Stimulated activated CD8-positive, alpha-beta memory T cell treated with anti-CD3 and anti-CD28 coated beads, Interleukin-4, amount 100 ng/mL, for 1 hour (primary cell): ENCODE data around the gene PIGT.

ENCODE experiments used
- DNase-seq, 2 donors: peaks; one replicate each; pipeline ENCODE4 v3.0.0-alpha.2; 2020; ENCODE audit warnings: low read depth in 2 of 2, low spot score in 1 of 2

Gene PIGT

DNA sequence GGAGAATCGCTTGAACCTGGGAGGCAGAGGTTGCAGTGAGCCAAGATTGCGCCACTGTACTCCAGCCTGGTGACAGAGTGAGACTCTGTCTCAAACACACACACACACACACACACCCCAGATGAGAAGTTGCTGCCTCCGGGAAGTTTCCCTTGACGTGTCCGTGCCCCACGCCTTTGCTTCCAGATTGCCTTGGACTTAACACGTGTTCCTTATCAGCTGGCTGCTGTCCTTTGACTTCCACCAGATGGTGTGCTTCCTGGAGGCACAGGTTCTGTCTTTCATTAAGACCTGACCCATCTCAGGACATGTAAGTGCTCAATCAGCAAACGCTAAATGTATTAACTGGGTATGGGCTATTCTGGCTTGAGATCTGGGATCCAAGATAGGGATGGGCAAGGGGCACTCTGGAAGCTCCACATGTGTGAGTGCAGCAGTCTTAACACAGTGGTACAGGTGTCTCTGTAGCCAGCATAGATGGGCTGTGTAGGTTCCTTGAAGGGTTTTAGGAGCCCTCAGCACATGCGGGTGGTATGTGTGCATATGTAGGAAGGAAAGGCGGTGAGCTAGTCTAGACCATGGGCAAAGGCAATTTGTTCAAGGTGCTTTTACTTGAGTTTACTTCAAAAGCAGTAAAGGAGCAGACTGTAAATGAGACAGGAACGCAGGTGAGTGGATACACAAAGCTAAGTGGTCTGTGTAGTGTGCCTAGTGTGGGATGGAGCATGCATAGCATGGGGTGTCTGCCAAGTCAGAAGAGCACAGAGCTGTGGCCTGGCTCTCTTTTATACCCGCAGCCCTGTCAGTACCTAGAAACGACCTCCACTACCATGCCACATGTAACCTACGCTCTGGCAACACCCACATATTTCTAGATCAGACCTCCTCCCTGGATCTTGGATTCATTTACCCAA, 11.6 kb downstream of the PIGT start:
- no peak for DNase-seq

DNA sequence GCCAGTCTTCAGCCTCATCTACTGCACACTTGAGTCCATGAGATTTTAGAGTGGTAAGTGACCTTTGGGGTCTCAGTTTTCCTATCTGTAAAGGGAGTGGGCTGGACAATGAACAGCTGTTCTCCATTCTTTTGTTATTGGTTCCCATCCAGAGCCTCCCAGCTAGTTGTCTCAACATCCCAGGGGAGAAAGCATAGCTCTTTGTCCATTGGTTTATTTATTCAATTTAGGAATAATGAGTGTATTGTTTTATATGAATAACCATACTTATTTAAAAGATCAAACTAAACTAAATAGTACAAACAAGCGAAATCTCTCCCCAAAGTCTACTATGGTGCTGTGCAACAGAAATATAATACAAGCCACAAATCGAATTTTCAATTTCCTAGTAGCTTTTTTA, 13.7 kb downstream of the PIGT start:
- no peak for DNase-seq

DNA sequence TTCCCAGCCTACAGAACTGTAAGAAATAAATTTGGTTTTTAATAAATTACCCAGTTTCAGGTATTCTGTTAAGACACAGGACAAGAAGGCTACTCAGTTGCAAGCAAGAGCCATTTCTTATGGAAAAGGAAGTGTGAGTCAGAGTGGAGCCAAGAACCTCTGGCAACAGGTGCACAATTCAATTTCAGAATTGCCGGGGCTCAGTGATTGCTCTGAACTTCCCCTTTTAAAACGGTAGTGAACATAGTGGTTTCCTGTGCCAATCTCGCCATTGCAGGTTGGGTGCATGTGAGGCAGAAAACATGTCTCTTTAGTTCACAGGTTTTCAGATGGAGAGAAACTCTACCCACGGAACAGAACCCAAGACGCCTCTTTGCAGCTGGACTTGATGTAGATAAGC, 16.4 kb downstream of the PIGT start:
- no peak for DNase-seq

DNA sequence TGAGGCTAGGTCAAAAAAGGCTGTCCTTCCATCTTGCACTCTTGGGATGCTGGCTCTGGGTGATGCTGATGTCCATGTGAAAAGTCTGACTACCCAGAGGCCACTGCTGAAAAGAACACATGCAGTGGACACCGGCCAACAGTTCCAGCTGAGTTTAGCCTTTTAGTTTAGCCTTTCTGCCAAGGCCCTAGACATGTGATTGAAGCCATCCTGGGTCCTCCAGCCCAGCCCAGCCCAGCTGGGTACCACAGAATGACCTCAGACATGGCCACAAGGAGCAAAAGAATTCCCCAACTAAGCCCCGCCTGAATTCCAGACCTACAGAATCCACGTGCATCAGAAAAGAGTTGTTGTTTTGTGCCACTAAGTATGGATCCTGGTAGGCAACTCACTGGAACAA, 17.4 kb downstream of the PIGT start:
- DNase-seq, result no peak

DNA sequence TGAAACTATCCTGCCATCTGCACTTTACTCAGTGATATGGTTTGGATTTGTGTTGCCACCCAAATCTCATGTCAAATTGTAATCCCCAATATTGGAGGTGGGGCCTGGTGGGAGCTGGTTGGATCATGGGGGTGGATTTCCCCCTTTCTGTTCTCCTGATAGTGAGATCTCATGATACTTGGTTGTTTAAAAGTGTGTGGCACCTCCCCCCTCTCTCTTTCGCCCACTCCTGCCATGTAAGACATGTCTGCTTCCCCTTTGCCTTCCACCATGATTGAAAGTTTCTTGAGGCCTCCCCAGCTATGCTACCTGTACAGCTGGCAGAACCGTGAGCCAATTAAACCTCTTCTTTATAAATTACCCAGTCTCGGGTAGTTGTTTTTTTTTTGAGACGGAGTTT, 18.0 kb downstream of the PIGT start:
- DNase-seq, result no peak

DNA sequence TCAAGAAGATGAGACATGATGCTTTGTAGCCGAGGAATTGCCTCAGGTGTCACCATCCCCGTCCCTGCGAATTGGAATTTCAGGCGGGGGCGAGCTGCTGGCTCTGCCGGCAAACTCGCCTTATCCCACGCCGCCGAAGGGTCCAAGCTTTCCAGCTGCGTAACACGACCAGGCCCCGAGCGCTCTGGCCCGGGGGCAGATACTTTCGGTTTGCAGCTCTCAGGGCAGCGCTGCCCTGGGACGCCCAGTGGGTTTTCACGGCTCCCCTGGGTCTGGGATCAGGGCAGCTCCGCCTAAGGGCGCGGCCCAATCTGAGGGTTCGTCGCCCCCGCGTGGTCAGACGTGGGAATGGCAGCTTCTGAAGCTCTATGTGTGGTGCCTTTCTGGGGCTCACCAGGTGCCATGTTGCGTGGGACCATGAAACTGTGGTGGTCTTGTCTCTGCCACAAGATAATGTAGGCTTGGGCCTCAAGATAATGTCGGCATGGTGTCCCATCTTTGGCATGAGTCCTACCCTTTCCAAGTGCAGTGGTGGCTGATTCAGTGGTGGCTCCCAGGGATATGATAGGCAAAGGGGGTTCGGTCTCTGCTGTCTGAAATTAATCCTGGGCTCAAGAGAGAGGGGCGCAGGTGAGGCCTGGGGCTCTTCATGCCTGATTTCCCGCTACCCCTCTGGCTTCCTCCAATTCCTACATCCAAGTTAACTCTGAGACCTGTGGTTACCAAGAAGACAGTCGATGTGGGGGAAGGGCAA, 21.0 kb downstream of the PIGT start:
- peak; percentile 78 to 82 for DNase-seq

DNA sequence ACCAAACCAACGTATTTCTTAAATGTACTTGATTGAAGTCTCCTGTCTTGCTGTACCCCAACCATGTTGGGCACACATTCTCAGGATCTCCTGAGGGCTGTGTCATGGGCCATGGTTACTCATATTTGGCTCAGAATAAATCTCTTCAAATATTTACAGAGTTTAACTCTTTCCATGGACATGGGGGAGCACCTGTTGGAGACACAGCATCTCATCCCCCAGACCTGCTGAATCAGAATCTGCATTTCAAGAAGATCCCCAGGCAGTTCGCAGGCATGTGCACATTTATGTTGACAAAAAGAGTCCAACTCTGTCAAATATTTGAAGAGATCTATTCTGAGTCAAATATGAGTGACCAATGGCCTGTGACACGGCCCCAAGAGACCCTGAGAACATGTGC, 24.5 kb downstream of the PIGT start:
- no peak for DNase-seq

DNA sequence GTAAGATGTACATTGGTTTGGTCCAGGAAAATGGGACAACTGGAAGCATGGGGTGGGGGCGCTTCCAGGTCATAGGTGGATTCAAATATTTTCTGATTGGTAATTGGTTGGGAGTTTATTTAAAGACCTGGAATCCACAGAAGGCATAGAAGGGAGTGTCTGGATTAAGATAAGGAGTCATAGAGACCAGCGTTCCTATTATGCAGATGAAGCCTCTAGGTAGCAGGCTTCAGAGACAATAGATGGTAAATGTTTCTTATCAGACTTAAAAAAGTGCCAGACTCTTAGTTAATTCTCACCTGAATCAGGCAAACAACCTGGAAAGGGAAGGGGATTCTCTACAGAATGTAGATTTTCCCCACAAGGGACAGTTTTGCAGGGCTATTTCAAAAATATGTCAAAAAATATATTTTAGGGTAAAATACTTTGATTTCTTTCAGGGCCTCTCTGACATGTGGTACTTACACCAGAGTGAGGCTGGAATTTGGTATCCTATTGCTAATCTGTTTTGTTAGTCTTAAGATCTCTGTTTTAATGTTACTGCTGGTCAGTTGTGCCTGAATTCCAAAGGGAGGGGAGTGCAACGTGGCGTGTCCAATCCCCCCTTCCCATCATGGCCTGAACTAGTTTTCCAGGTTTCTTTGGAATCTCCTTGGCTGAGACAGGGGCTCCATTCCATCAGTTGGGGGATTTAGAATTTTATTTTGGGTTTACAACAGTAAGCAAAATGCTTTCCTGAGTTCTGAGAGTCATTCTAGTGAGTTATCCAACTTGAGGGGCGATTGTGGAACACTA, 25.1 kb downstream of the PIGT start:
- no peak for DNase-seq

DNA sequence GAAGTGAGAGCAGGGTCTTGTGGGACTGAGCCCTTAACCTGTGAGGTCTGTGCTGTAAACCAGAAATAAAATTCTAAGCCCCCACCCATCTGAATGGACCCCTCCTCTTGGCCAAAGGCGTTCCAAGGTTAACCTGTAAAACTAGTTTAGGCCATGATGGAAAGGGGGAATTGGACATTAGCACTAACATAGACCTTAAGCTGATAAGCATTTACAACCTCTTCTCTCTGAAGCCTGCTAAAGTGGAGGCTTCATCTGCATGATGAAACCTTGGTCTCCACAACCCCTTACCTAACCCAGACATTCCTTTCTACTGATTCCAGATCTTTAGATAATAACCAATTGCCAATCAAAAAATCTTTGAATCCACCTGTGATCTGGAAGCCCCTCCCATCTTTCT, 25.8 kb downstream of the PIGT start:
- DNase-seq, result no peak

DNA sequence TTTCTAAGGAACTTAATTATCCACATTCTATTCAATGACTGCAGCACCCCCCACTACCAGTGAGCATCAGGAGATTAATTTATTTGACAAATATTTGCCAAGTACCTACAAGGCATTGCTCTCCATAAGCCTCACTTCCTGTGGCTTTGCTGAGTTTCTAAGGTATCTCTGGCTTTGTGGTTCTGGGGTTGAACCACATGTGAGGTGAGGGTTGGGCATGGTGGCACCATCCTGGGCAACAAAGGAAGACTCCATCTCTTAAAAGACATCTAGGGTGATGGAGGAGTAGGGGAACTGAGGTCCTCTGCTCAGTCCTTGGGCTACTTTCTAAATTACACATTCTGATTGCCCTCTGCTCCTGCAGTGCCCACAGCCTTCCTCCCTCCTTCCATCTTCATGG, 28.1 kb downstream of the PIGT start:
- no peak for DNase-seq

DNA sequence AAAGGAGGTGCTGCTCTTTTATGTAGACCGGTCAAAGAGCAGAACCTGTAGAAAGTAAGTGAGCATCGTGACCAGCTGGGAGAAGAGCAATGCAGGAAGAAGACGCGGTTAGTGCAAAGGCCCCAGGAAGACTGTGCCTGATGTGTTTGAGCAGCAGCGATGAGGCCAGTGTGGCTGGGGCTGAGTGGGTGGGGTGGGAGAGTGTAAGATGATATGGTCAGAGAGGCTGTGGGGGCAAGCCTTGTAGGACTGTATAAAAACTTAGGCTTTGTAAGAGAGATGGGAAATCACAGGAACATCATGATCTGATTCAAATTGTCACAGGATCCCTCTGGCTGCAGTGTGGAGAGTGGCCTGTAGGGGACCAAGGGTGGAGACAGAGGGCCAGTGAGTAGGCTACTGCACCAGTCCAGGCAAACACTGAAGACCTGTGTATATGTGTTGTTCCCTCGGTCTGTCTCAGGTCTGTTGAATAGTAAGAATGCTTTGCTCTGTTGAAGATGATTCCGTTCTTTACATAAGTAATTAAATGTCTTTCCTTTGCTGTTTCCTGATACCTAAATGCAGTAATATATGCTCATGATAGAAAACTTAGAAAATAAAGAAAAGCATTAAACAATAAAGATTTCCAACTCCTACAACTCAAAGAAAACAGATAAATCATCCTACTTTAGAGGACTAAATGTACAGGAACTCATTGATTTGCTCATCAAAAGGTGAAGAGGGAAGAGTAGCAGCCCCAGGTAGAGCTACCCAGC, 30.0 kb downstream of the PIGT start:
- DNase-seq, result no peak

DNA sequence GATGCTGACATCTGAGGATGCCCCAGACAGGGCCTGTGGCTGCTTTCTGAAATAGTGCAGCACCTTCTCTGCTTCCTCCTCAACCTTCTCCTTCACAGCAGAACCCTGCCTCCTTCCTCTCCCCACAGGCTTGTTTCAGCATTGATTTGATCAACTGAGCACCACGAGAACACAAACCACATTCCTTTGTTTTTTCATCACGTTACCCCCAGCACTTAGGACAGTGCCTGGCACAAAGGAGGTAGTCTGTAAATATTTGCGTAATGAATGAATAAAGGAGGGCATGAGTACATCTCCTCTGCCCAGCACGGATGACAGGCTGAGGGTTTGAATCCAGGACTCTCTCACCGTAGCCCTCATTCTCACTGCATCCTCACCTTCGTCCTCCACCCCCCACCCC, 32.3 kb downstream of the PIGT start:
- no peak for DNase-seq

DNA sequence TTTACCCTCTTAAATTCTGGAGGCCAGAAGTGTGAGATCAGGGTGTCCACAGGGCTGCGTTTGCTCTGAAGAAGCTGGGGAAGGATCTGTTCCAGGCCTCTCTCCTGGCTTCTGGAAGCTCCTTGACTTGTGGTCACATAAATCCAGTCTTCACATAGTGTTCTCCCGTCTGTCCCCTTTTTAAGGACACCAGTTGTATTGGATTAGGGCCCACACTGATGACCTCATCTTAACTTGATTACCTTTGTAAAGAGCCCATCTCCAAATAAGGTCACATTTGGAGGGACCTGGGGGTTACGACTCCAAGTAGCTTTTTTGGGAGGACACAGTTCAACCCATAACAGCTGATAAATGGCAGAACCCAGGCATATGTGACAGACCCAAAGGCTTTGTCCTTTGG, 33.6 kb downstream of the PIGT start:
- no peak for DNase-seq

DNA sequence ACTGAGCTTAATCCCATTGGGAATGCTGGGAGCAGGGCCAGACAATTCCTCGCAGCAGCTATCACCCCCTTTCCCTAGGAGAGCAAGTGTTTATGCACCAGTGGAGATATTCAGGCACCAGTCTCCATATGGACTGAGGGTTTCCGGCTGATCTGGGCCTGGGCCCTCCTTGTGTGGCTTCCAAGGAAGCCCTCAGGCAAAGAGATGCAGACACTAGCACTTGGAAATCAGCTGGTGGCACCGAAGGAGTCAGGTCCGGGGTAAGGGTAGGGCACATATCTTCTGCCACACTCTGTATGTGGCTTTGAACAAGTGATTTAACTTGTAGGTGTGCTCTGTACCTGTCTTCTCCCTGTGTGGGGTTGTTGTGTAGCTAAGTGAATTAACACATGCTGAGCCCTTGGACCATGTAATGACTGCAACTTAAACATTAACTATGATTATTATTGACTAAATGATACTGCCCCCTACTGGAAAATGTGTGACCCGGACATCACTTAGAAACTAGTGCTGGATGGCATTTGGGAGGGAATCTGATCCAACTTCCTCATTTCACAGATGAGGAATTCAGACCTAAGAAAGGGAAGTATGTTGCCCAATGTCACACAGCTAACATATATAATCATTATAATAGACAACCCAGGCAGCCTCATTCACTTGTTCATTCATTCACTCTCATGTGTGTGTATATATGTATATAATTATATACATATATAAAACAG, 34.3 kb downstream of the PIGT start:
- DNase-seq, result no peak

DNA sequence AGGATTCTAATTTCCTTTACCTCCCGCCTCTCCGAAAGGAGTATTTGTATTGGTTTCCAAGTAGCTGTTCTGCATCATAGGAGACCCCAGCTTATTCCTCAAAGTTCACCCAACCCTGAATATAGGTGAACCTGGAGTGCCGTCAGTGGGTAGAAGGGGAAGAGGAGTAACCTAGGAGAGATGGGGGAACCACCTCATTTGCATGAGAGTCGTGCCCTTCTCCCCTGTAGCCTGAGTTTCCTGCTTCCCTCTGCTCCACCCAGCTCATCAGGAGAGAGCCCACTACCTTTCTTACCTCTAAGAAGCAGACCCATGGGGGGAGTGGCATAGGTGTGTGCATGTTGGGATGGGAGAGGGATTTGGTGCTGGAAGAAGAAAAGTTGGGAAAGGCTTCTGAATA, 36.3 kb downstream of the PIGT start:
- DNase-seq, result no peak

DNA sequence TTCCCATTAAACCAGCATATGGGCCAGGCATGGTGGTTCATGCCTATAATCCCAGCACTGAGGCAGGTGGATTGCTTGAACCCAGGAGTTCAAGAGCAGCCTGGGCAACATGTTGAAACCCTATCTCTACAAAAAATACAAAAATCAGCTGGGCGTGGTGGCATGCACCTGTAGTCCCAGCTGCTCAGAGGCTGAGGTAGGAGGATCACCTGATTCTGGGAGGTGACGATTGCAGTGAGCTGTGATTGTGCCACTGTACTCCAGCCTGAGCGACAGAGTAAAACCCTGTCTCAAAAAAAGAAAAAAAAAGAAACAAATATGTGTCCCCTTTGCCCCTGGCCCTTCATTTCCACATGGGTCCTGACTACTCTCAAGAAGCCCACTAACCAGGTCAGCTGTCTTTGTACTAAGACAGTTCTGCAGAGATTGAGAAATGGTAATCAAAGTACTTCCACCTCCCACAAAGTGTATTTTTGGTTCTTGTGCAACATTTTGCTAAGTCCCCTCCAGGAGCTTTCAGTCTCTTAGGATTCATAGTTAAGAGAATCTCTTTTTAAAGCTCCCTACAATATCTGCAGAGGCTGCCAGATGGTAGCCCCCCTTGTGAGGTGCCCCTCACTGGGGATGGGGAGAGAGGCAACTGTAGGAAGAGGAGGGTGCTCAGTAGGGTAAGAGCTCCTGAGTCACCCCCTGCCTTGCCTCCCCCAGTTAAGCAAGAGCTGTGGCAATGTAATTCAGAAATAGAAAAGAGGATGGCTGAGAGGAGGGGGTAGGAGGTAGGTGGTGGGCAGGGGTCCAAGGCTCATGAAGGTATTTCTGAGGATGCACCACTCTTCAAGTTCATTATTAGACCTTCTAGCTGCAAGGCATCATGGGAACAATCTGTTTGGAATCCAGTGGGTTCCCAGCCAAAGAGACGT, 37.1 kb downstream of the PIGT start:
- no peak for DNase-seq

DNA sequence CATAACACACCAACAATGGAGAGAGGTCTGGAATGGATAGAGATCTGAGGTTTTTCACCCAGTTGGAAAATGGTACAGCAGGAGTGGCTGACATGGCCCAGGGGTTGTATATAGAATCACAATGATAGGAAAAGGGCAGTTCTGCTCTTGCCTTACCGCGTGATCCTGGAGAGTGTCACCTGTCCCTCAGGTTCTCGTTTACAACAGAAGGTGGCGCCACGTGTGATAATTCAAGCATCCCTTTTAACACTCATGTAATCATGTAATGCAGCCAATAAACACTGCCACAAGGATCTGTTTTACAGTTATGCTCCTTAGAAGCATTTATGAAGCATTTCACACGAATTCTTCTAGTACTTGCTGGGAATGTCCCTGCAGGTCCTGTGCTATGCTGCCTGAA, 40.7 kb downstream of the PIGT start:
- no peak for DNase-seq

DNA sequence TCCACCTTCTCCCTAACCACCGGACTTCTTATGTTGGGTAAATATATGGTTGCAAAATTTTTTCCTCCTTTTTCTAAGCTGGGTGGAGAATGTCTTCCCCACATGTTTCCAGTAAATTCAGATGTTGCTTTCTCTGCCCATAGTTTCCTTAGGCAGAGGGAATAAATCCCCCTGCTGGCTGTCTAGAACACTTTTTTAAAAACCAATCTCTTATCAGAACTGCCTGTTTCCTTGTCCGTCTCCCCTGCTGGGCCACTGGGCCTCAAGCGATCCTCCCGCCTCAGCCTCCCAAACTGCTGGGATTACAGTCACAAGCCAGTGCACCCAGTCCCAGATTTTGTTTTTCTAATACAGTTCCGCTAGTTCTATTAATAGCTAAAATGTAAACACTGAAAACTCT, 43.7 kb downstream of the PIGT start:
- no peak for DNase-seq

DNA sequence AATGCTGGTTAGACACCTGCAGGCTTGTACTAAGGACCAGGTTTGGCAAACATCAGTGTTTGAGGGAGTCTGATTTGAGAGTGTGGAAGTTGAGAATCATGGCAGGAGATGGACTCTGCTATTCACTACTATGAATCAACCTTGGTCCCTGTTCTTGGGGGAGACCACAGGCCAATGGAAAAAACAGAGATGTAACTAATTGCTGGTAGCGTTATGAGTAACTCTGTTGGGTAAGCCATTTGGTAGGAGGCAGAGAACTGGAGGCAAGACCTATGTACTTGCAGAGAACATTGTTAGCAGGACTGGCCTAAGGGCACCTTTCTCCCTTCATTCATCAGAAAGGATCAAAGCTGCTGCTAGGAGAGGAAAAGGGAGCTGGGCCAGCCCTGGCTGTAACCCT, 45.3 kb downstream of the PIGT start:
- no peak for DNase-seq
